Liver (tissue), 3 donors: ENCODE measurements around the gene OR10H3.

Source experiments
- JUND ChIP-seq, 2 donors: IDR thresholded peaks; 2 replicates each; pipeline ENCODE4 v1.6.1; 2016; ENCODE audit warnings: antibody characterized with exemption in 2 of 2
- TF ChIP-seq, protein P1 (sequence below): IDR thresholded peaks from 2 replicates; pipeline ENCODE4 v1.6.1; 2016; ENCODE audit warnings: antibody characterized with exemption
- TF ChIP-seq, protein P2 (sequence below): fragments of 150-350 bp; IDR thresholded peaks from 2 replicates; pipeline ENCODE4 v1.5.1; 2017; ENCODE audit warnings: improper control_type of control experiment, low read depth, low read length; ENCODE audit not compliant: missing input control
- donor health status: healthy.
- donor health status: healthy.

DNA sequence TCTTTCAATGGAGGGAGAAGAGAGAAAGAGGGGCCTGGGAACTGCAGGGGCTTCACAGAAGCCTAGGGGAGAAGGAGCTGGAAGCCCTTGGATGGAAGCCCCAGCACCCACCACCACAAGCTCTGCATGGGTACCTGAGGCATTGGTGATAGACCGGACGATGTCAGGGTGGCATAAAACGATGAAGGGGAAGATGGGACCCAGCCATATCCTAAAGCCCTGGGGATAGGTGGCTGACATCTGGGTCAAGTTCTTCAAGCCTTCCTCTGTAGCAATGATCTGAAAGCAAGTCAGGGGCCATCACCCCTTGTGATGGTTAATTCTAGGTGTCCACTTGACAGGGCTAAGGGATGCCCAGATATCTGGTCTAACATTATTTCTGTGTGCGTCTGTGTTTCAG is 38.5 kb downstream of the OR10H3 start:
- TF ChIP-seq, protein P1, sequence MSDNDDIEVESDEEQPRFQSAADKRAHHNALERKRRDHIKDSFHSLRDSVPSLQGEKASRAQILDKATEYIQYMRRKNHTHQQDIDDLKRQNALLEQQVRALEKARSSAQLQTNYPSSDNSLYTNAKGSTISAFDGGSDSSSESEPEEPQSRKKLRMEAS: no peak
- TF ChIP-seq JUND (IDR thresholded peaks at IDR 0.05): no peak
- TF ChIP-seq, protein P2, sequence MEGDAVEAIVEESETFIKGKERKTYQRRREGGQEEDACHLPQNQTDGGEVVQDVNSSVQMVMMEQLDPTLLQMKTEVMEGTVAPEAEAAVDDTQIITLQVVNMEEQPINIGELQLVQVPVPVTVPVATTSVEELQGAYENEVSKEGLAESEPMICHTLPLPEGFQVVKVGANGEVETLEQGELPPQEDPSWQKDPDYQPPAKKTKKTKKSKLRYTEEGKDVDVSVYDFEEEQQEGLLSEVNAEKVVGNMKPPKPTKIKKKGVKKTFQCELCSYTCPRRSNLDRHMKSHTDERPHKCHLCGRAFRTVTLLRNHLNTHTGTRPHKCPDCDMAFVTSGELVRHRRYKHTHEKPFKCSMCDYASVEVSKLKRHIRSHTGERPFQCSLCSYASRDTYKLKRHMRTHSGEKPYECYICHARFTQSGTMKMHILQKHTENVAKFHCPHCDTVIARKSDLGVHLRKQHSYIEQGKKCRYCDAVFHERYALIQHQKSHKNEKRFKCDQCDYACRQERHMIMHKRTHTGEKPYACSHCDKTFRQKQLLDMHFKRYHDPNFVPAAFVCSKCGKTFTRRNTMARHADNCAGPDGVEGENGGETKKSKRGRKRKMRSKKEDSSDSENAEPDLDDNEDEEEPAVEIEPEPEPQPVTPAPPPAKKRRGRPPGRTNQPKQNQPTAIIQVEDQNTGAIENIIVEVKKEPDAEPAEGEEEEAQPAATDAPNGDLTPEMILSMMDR: no peak
